GM12872 (cell line): ENCODE data around the gene ZNF185.

Experiments
- TF ChIP-seq, protein P1 (sequence below): IDR thresholded peaks from 3 replicates; pipeline ENCODE4 v1.5.1; 2011; ENCODE audit warnings: low read depth, mild to moderate bottlenecking, low read length, moderate library complexity; ENCODE audit not compliant: insufficient read depth

The ZNF185 gene

DNA sequence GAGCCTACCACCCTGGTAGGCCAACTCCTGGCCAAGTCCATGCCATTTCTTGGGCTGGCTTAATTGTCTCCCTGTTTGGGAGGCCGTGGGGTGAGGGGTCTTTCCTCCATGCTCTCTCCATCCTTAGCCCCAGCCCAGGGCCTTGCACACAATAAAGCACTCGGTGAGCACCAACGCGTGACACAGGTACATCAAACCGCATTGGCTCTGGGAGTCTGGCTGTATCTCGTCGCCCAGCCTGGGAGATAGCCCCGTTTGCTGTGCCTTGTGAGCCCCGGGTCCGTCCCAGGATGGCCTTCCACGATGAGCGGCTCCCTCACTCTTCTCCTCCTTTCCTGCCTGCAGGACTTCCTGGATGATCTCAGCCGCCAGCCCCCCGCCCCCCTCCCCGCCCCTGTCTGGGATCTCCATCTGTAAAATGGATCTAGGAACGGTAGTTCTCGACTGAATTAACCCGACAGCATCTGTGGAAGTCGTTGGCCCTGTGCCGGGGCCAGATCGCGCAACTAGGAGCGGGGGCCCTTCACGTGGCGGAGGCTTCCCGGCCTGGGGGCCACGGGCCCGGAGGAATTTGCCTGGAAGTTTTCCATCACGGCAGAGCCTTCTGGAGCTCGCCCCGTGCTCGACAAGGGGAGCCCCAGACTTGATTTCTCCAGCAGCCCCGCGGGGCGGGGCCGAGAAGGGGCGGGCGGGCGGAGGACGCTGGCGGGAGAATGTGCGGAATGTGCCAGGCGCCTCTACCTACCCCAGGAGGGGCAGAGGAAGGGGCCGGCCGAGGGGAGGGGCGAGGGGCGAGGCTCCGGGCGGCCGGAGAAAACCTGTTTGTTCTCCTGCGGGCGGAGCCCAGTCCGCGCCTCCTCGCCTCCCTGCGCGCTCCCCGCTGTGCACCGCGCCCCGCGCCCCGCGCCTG, at the start of gene ZNF185:
Gene ZNF185 (plus strand): TSS at position 846 of the 910 bp plus-strand sequence. CDS start 16,423 bp downstream, outside the sequence.
- TF ChIP-seq, protein P1, sequence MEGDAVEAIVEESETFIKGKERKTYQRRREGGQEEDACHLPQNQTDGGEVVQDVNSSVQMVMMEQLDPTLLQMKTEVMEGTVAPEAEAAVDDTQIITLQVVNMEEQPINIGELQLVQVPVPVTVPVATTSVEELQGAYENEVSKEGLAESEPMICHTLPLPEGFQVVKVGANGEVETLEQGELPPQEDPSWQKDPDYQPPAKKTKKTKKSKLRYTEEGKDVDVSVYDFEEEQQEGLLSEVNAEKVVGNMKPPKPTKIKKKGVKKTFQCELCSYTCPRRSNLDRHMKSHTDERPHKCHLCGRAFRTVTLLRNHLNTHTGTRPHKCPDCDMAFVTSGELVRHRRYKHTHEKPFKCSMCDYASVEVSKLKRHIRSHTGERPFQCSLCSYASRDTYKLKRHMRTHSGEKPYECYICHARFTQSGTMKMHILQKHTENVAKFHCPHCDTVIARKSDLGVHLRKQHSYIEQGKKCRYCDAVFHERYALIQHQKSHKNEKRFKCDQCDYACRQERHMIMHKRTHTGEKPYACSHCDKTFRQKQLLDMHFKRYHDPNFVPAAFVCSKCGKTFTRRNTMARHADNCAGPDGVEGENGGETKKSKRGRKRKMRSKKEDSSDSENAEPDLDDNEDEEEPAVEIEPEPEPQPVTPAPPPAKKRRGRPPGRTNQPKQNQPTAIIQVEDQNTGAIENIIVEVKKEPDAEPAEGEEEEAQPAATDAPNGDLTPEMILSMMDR: no peak

GRCh38 chrX:152850465-152850864, 47.4 kb upstream of the ZNF185 start:
- TF ChIP-seq, protein P1: no peak

DNA sequence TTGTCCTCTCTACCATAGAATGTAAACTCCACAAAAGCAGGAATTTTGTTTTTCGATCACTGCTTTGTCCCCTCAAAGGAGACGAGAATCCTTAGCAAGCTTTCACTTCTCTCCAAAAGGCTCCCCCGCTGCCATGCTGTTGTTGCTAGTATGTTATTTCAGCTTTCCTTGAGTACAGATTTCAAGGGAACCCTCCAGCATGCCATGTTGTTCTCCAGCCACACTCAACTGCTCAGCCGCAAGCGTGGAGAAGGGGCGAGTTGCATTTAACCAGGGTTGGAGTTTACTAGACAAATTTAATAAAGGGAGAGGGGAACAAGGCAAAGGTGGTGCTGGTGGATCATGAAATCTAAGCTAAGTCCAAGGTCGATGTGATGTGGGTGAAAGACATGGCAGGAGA, 43.9 kb upstream of the ZNF185 start:
- TF ChIP-seq, protein P1: no peak

DNA sequence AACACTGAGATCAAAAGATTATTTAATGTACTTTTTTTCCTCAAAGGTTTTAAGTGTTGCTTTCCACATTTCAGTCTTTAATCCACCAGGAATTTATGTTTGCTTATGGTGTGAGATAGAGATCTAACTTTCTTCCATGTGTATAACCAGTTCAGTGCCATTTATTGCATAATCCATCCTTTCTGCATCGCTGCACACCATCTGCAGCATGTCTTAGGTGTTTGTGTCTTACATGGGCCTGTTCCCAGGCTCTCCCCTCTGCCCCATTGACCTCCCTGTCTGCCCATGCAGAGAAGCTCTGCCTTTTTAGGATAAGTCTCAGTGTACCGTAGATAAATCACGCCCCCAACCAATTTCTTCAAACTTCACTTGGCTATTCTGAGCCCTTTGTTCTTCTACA, 36.8 kb upstream of the ZNF185 start:
- TF ChIP-seq, protein P1: no peak

GRCh38 chrX:152861826-152862225, 36.0 kb upstream of the ZNF185 start:
- TF ChIP-seq, protein P1: no peak

GRCh38 chrX:152865232-152865920, 32.5 kb upstream of the ZNF185 start:
- TF ChIP-seq, protein P1: no peak

GRCh38 chrX:152866386-152866785, 31.5 kb upstream of the ZNF185 start:
- TF ChIP-seq, protein P1: no peak
